DMS53 treated with DMSO at 0.1 percent for 48 hours (cell line): ENCODE data around the gene CNOT11.
"Not testable (repeated sequence)": the region's sequence is repeated elsewhere in the genome, so short reads cannot be mapped to it uniquely, and the experiment has no call there.

Source experiments
- DNase-seq: peaks from one replicate; lab custom pipeline; 2025; ENCODE audit not compliant: unreplicated experiment; lab: John Stamatoyannopoulos, UW

The CNOT11 gene

DNA sequence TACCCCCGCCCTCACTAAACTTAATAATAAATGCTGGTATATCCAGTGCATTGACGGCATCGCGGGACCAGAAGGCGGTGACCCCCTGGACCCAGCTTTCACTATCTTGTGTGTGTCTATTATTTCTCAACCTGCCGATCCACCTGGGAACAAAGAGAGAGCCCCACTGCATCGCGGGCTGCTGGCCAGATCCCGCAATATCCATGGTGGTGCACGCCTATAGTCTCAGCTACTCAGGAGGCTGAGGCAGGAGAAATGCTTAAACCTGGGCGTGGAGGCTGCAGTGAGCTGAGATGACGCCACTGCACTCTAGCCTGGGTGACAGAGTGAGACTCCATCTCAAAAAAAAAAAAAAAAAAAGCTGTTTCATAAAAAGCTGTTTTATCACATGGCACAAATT lies 7.8 kb upstream of the CNOT11 start:
- DNase-seq, result not testable (repeated sequence)

DNA sequence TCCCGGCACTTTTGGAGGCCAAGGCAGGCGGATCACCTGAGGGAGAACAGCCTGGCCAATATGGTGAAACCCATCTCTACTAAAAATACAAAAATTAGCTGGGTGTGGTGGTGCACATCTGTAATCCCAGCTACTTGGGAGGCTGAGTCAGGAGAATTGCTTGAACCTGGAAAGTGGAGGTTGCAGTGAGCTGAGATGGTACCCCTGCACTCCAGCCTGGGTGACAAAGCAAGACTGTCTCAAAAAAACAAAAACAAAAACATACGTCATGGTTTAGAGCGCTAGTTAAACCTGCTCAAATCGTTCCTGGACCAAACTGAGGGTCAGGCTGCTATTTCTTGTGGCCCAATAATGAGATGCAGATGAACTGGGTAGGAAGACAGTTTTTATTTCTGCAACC lies 7.2 kb upstream of the CNOT11 start:
- DNase-seq, result not testable (repeated sequence)

DNA sequence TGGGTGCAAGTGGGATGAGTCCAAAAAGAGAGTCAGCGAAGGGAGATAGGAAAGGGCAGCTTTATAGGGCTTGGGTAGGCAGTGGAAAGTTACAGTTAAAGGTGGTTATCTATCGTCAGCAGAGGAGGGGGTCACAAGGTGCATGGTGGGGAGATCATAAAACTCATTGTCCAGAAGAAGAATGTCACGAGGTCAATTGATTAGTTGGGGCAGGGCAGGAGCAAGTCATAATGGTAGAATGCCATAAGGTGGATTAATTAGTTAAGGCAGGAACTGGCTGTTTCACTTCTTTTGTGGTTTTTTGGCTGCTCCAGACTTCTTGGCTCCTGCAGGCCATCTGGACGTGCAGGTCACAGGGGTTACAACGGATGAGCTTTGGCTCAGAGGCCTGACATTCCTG lies 3.9 kb upstream of the CNOT11 start:
- not testable (repeated sequence) for DNase-seq

DNA sequence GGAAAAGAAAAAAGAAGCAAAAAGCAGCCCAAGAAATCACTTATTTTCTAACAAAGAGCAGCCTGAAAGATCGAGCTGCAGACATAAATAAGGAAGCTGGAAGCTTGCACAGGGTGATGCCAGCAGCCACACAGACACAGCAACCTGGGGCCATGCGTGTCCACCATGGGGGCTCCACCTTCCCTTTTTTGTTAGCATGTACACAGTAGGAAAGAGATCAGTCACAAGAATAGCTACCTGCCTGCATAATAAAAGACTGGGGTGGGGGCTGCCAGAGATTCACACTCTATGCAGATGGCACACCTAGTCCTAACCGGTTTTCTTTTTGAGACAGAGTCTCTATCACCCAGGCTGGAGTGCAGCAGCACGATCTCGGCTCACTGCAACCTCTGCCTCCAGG lies 2.9 kb upstream of the CNOT11 start:
- no peak for DNase-seq

- not testable (repeated sequence) for DNase-seq
Observed at GRCh38 chr2:101251246-101251781, 1.4 kb upstream of the CNOT11 start.

GRCh38 chr2:101251844-101252407 lies 760 bp upstream of the CNOT11 start:
- DNase-seq, result peak; percentile 93

DNA sequence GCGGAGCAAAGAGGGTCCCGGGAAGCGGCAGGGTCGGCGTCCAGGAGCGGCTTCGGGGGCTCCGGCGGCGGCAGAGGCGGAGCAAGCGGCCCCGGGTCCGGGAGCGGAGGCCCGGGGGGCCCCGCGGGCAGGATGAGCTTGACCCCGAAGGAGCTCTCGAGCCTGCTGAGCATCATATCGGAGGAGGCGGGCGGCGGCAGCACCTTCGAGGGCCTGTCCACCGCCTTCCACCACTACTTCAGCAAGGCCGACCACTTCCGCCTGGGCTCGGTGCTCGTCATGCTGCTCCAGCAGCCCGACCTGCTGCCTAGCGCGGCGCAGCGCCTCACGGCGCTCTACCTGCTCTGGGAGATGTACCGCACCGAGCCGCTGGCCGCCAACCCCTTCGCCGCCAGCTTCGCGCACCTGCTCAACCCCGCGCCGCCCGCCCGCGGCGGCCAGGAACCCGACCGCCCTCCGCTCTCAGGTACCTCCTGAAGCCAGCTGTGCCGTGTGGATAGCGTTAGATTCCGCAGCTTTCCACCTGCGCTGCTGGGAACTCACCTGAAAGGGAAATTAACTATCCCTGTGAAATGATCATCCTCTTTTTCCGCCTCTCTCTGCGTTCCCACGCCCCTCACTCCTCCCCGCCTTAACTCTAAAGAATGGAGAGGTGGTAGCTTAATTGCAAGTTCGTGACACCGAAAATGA lies 472 bp downstream of the CNOT11 start:
- DNase-seq, result peak; percentile 69

DNA sequence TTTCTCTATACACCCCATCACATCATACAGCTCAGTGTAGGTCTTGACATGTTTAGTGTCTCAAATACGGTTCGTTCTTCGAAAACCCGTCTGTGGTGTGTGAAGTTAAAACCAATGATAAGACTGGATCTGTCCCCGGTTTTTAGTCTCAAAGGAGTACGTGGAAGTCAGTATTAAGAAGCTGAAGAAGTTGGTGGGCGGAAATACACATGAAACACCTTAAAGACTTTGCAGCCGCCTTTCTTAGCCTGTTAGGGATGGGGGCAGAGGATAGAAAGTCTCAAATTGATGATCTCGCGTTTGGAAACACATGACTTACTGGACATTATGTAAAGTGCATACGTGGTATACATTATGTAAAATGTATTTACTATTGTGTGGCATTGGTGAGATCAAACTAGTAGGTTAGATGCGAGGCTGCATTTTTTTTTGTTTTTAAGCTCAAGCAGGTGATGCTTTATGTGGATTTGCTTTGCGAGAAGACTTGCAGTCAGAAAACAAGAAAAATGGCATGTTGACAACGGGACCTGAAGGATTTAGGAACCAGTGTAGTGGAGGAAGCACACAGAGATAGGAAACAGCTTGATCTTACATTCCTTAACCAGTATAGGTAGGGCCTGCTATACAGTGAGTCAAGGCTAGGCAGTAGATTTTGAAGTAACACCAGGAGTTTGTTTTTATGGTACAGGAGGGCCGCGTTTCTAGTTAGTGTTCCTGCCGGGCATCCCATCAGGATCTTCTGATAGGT lies 1.2 kb downstream of the CNOT11 start:
- no peak for DNase-seq

DNA sequence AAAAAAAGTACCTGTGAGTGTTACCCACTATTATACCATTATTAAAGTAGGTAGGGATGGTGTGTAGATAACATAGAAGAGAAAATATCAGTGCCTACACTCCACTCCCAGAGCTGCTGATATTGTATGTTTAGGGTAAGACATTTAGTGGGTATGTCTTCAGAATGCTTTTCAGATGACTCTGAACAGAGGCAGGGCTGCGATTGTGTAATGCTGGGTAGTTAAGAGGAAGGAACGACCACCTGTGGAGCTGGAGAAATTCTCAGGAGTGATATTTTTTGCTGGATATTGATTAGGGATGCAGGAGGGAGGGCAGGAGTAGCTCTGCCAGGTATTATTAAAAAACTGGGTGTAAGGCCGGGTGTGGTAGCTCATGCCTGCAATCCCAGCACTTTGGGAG lies 2.8 kb downstream of the CNOT11 start:
- DNase-seq, result no peak

GRCh38 chr2:101256316-101256715 lies 3.6 kb downstream of the CNOT11 start:
- no peak for DNase-seq

GRCh38 chr2:101258804-101259203 lies 6.1 kb downstream of the CNOT11 start:
- DNase-seq, result no peak

DNA sequence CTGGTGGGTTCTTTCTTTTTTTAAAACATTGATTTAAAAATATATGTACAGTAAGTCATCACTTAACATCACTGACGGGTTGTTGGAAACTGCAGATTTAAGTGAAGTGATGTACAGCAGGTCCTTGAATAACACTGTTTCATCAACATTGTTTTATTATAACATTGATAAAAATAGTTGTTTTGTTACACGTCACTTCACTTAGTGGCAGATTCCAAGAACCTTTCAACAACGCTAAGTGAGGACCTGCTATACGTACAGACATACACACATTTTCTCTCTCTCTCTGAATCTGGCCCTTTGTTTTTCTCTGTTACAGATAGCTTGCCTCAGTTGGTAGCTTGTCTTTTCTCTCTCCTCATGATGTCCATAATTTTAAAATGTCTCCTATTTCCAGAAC lies 9.5 kb downstream of the CNOT11 start:
- no peak for DNase-seq

DNA sequence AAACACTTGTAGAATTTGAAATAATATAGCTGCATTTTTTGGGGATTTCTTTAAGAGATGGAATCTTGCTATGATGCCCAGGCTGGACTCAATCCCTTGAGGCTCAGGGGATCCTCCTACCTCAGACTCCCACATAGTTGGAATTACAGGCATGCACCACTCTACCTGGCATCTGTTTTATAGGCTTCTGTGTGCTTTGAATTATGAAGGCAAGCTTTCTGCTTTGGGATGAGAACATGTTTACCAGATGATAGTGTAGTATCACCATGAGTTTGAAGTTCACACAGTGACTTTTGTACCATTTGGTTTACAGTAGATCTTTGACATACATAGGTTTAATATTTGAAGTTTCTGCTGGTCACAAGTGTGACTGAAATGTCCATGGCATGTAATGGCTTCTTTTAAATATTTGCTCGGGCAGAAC lies 10.7 kb downstream of the CNOT11 start:
- no peak for DNase-seq

DNA sequence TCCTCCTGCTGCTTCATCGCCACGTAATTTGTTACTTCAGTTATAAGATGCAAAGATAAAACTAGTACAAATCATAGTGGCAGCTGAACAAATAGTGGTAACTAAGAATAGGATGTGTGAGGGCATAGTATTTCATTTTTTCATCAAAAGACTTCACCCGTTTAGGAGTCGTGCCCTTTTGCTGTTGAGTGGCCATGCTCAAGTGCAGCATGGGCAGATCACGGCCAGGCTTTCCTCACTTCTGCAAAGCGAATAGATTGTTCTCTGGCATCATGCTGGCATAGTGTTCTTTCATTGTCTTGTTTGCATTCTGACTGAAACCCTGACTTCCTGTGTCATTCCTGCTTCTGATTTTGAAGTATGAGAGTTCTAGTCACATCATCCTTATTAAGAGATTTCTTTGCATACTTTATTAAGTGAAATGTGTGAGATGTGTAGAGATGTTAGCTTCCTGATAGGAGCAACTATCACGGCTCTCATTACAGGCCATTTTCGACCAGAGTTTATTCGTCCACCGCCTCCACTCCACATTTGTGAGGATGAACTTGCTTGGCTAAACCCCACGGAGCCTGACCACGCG lies 11.8 kb downstream of the CNOT11 start:
- peak; percentile 36 for DNase-seq

GRCh38 chr2:101265893-101266499 lies 13.3 kb downstream of the CNOT11 start:
- no peak for DNase-seq

GRCh38 chr2:101267671-101268656 lies 15.3 kb downstream of the CNOT11 start:
- DNase-seq, result no peak

GRCh38 chr2:101270700-101271259 lies 18.1 kb downstream of the CNOT11 start:
- DNase-seq, result no peak

GRCh38 chr2:101272045-101272784 lies 19.5 kb downstream of the CNOT11 start:
- DNase-seq, result no peak

GRCh38 chr2:101273056-101273455 lies 20.4 kb downstream of the CNOT11 start:
- no peak for DNase-seq
